Measurements from ENCODE around the gene MRC2. TPM values are rescaled to one million over a fixed set of nuclear protein-coding genes. Genes with fewer than 3 reads are reported as not detected.

MRC2 gene
- total RNA-seq, 2 experiments from 2014 or later, result 1.7 to 2.3 TPM

- CTCF ChIA-PET, result interaction anchor here (0.6 to 1.9 kb wide), 5 partner anchors 31 to 918 kb away, joined by 3 to 7 read pairs (median 3); partner anchors contain the start of gene MAP3K3
- POLR2A ChIA-PET, result no interaction called here
- Mint-ChIP-seq H3K36me3 (ENCODE audit: low read depth) (no peaks in the 10 kb centered on the region), H3K27ac (no peak overlapping the region), H3K27me3 (ENCODE audit: low read depth) (peaks cover 27% of the 10 kb centered on the region), H3K4me1 (ENCODE audit: low read depth) (peaks cover 11% of the 10 kb centered on the region), H3K4me3 (peak overlapping the region; percentile 63), H3K9me3 (ENCODE audit: insufficient read depth) (no peaks in the 10 kb centered on the region)
- ATAC-seq, result no peak
- no peak for DNase-seq
These were observed 77.0 kb downstream of the MRC2 start for GRCh38 chr17:62704381-62704971.

- H3K36me3 Mint-ChIP-seq (ENCODE audit: low read depth), result no peaks in the 10 kb centered on the region
- H3K4me1 Mint-ChIP-seq (ENCODE audit: low read depth), result peaks cover 11% of the 10 kb centered on the region
- CTCF ChIA-PET, result interaction anchor here (0.7 to 1.3 kb wide), 3 partner anchors 32 to 917 kb away, joined by 3 read pairs; partner anchors contain the start of gene MAP3K3
- peaks cover 32% of the 10 kb centered on the region for H3K27me3 Mint-ChIP-seq (ENCODE audit: low read depth)
- ATAC-seq (no peak), DNase-seq (no peak)
- H3K4me3 Mint-ChIP-seq, result no peak overlapping the region
- POLR2A ChIA-PET, result no interaction called here
- H3K9me3 Mint-ChIP-seq (ENCODE audit: insufficient read depth), result no peaks in the 10 kb centered on the region
- no peak overlapping the region for H3K27ac Mint-ChIP-seq
These were observed 77.8 kb downstream of the MRC2 start for GRCh38 chr17:62705156-62705777.

- POLR2A ChIA-PET, result no interaction called here
- Mint-ChIP-seq H3K4me3 (no peak overlapping the region), H3K27ac (no peak overlapping the region), H3K36me3 (ENCODE audit: low read depth) (no peaks in the 10 kb centered on the region), H3K9me3 (ENCODE audit: insufficient read depth) (no peaks in the 10 kb centered on the region), H3K27me3 (ENCODE audit: low read depth) (peaks cover 31% of the 10 kb centered on the region), H3K4me1 (ENCODE audit: low read depth) (peaks cover 11% of the 10 kb centered on the region)
- DNase-seq (no peak), ATAC-seq (no peak)
- CTCF ChIA-PET, result no interaction called here
These were observed 78.5 kb downstream of the MRC2 start for GRCh38 chr17:62705778-62706597.

- Mint-ChIP-seq H3K9me3 (ENCODE audit: insufficient read depth) (no peaks in the 10 kb centered on the region), H3K4me1 (ENCODE audit: low read depth) (peaks cover 11% of the 10 kb centered on the region), H3K27ac (no peak overlapping the region), H3K4me3 (no peak overlapping the region), H3K36me3 (ENCODE audit: low read depth) (no peaks in the 10 kb centered on the region), H3K27me3 (ENCODE audit: low read depth) (peaks cover 34% of the 10 kb centered on the region)
- no peak for DNase-seq
- ATAC-seq, result no peak
- ChIA-PET POLR2A (no interaction called here), CTCF (no interaction called here)
These were observed 79.3 kb downstream of the MRC2 start for GRCh38 chr17:62706598-62707424.

GRCh38 chr17:62707425-62707739 lies 79.9 kb downstream of the MRC2 start:
- ChIA-PET CTCF (no interaction called here), POLR2A (no interaction called here)
- no peak for ATAC-seq
- H3K36me3 Mint-ChIP-seq (ENCODE audit: low read depth), result no peaks in the 10 kb centered on the region
- H3K27me3 Mint-ChIP-seq (ENCODE audit: low read depth), result peaks cover 34% of the 10 kb centered on the region
- no peak for DNase-seq
- no peak overlapping the region for H3K4me3 Mint-ChIP-seq
- no peak overlapping the region for H3K27ac Mint-ChIP-seq
- no peaks in the 10 kb centered on the region for H3K9me3 Mint-ChIP-seq (ENCODE audit: insufficient read depth)
- H3K4me1 Mint-ChIP-seq (ENCODE audit: low read depth), result peaks cover 11% of the 10 kb centered on the region

GRCh38 chr17:62708587-62708986 lies 81.1 kb downstream of the MRC2 start:
- H3K9me3 Mint-ChIP-seq (ENCODE audit: insufficient read depth), result no peaks in the 10 kb centered on the region
- peaks cover 37% of the 10 kb centered on the region for H3K27me3 Mint-ChIP-seq (ENCODE audit: low read depth)
- H3K36me3 Mint-ChIP-seq (ENCODE audit: low read depth), result no peaks in the 10 kb centered on the region
- H3K27ac Mint-ChIP-seq, result no peak overlapping the region
- CTCF ChIA-PET, result no interaction called here
- H3K4me1 Mint-ChIP-seq (ENCODE audit: low read depth), result peaks cover 8% of the 10 kb centered on the region
- POLR2A ChIA-PET, result no interaction called here
- H3K4me3 Mint-ChIP-seq, result no peak overlapping the region
- ATAC-seq (no peak), DNase-seq (no peak)

GRCh38 chr17:62712171-62712581 lies 84.7 kb downstream of the MRC2 start:
- POLR2A ChIA-PET, result no interaction called here
- no peaks in the 10 kb centered on the region for H3K4me1 Mint-ChIP-seq (ENCODE audit: low read depth)
- ATAC-seq (no peak), DNase-seq (no peak)
- CTCF ChIA-PET, result interaction anchor here (1.1 kb wide), 1 partner anchor 8 kb away, joined by 3 read pairs; no protein-coding TSS in a partner anchor
- H3K27ac Mint-ChIP-seq, result no peak overlapping the region
- no peaks in the 10 kb centered on the region for H3K9me3 Mint-ChIP-seq (ENCODE audit: insufficient read depth)
- no peak overlapping the region for H3K4me3 Mint-ChIP-seq
- H3K27me3 Mint-ChIP-seq (ENCODE audit: low read depth), result peaks cover 18% of the 10 kb centered on the region
- no peaks in the 10 kb centered on the region for H3K36me3 Mint-ChIP-seq (ENCODE audit: low read depth)

- Mint-ChIP-seq H3K27me3 (ENCODE audit: low read depth) (peaks cover 20% of the 10 kb centered on the region), H3K4me1 (ENCODE audit: low read depth) (no peaks in the 10 kb centered on the region), H3K9me3 (ENCODE audit: insufficient read depth) (no peaks in the 10 kb centered on the region), H3K4me3 (no peak overlapping the region), H3K27ac (no peak overlapping the region), H3K36me3 (ENCODE audit: low read depth) (no peaks in the 10 kb centered on the region)
- ChIA-PET CTCF (no interaction called here), POLR2A (no interaction called here)
- ATAC-seq (no peak), DNase-seq (no peak)
These were observed 85.8 kb downstream of the MRC2 start for GRCh38 chr17:62713086-62713881.

GRCh38 chr17:62714016-62714777 lies 86.7 kb downstream of the MRC2 start:
- Mint-ChIP-seq H3K9me3 (ENCODE audit: insufficient read depth) (no peaks in the 10 kb centered on the region), H3K4me3 (no peak overlapping the region), H3K27ac (no peak overlapping the region), H3K27me3 (ENCODE audit: low read depth) (peaks cover 27% of the 10 kb centered on the region), H3K36me3 (ENCODE audit: low read depth) (no peaks in the 10 kb centered on the region), H3K4me1 (ENCODE audit: low read depth) (no peaks in the 10 kb centered on the region)
- CTCF ChIA-PET, result no interaction called here
- POLR2A ChIA-PET, result no interaction called here
- DNase-seq (no peak), ATAC-seq (no peak)

- ATAC-seq, result no peak
- Mint-ChIP-seq H3K27me3 (ENCODE audit: low read depth) (peaks cover 31% of the 10 kb centered on the region), H3K27ac (no peak overlapping the region), H3K36me3 (ENCODE audit: low read depth) (no peaks in the 10 kb centered on the region), H3K4me3 (no peak overlapping the region), H3K4me1 (ENCODE audit: low read depth) (no peaks in the 10 kb centered on the region), H3K9me3 (ENCODE audit: insufficient read depth) (no peaks in the 10 kb centered on the region)
- ChIA-PET CTCF (no interaction called here), POLR2A (no interaction called here)
- DNase-seq, result no peak
These were observed 88.5 kb downstream of the MRC2 start for GRCh38 chr17:62715882-62716390.

Data from activated CD8-positive, alpha-beta T cell treated with anti-CD3 and anti-CD28 coated beads, Interleukin-2, amount 10 ng/mL, durations not matched to agents 7 days and 5 days (primary cell).